Adrenal gland (tissue), 12 donors: ENCODE data around the gene EXOC6B. TPM values are rescaled to one million over a fixed set of nuclear protein-coding genes. Genes with fewer than 3 reads are reported as not detected.

Experiments used
- DNase-seq, 7 donors: peaks; one replicate each; pipeline ENCODE4 v3.0.0-alpha.2; 2019 to 2020
- H3K27ac ChIP-seq, 5 donors: fragments of 200-600 bp; sonication (generic) in 4 of 5; 1 replicate in 3 of 5; 2 replicates in 2 of 5; pipeline versions ENCODE4 v1.5.1 to v1.8.0; 2016 to 2020; ENCODE audit warnings: mild to moderate bottlenecking in 1 of 5
- H3K27me3 ChIP-seq: fragments of 200-600 bp; 2 replicates; pipeline ENCODE4 v1.8.0; 2021
- H3K36me3 ChIP-seq, 2 donors: fragments of 200-600 bp; replicated peaks in 1 of 2; 1 replicate in 1 of 2; 2 replicates in 1 of 2; pipeline versions ENCODE4 v1.5.1 to v1.8.0; 2018 to 2022
- H3K4me1 ChIP-seq, 2 donors: fragments of 200-600 bp; replicated peaks in 1 of 2; 1 replicate in 1 of 2; 2 replicates in 1 of 2; pipeline versions ENCODE4 v1.5.1 to v1.8.0; 2018 to 2021
- H3K4me3 ChIP-seq, 4 donors: fragments of 200-600 bp; sonication (generic) in 3 of 4; one replicate each; pipeline ENCODE4 v1.5.1; 2016 to 2018
- H3K9me3 ChIP-seq, 3 donors: fragments of 200-600 bp; sonication (generic) in 1 of 3; replicated peaks in 1 of 3; 1 replicate in 2 of 3; 2 replicates in 1 of 3; pipeline versions ENCODE4 v1.5.1 to v1.8.0; 2016 to 2021
- POLR2A ChIP-seq, 2 donors: fragments of 450-650 bp; IDR thresholded peaks; one replicate each; pipeline ENCODE4 v1.6.1; 2017; ENCODE audit warnings: antibody characterized with exemption in 2 of 2, mild to moderate bottlenecking in 2 of 2, moderate library complexity in 1 of 2
- WGBS, 4 donors: extraction: QIAGEN DNeasy Blood & Tissue Kit in 2 of 4; methylation state at CpG; one replicate each; pipeline versions ENCODE4 v1.1.5 to v1.1.7; 2013 to 2017; 5-methylcytosine and 5-hydroxymethylcytosine counted together
- intact Hi-C, 2 donors: fragments of 100-400 bp; cut with DNase I; formaldehyde crosslinking; loops; one replicate each; pipeline versions ENCODE4 v1.14.1 to v1.15.0; 2022 to 2023
- polyA plus RNA-seq, 3 donors: library from polyadenylated mRNA; stranded (reverse); fragments of 200-250 nt in 2 of 3; fragments of 350-450 nt in 1 of 3; fragmentation: Illumina TruSeq in 1 of 3; extraction: RNeasy Lipid Tissue Mini Kit (QIAGEN cat#74804) in 1 of 3; gene quantifications; one replicate each; pipeline ENCODE4 v1.2.3, GENCODE V29; 2013 to 2014
- total RNA-seq, 9 donors: library from RNA; depleted of rRNA in 4 of 9; stranded (reverse); fragments of >200 nt in 4 of 9; fragments of 120-200 nt in 1 of 9; fragmentation: NEBNext Ultra II Directional in 1 of 9; extraction: Animal tissue kit (Norgen Biotek cat#: 25700) in 1 of 9; gene quantifications; one replicate each; pipeline versions ENCODE4 v1.1.0 to v1.2.4, GENCODE V29; 2013 to 2023
- TF ChIP-seq, protein P1 (sequence below), 6 experiments: fragments of 450-650 bp in 4 of 6; fragments of 200-600 bp in 2 of 6; sonication (generic) in 1 of 6; IDR thresholded peaks; 1 replicate in 5 of 6; 2 replicates in 1 of 6; pipeline versions ENCODE4 v1.5.1 to v1.8.0; 2016 to 2021; ENCODE audit warnings: antibody characterized with exemption in 6 of 6, mild to moderate bottlenecking in 2 of 6, moderate library complexity in 1 of 6
- donor health status: healthy with polysubstance abuse.
- donor health status: Bipolar disorder and iron deficiency.
- donor health status: DM: yes; HTN: yes; CAD: no.
- donor health status: DM: no; HTN: no; CAD: no.
- donor health status: DM: no; HTN: no; CAD: no.
- donor health status: DM: yes; HTN: yes; CAD: no.

EXOC6B gene
- total and polyA plus RNA-seq, 12 donors, result 6.0 to 92.6 (median 50.6) TPM

- no peaks in the 10 kb centered on the region for H3K36me3 ChIP-seq
- H3K27me3 ChIP-seq, result peaks cover 49% of the 10 kb centered on the region
- H3K9me3 ChIP-seq, result no peaks in the 10 kb centered on the region
- WGBS, 4 donors, result 6 to 9% (median 7%) methylated on average over 24 to 58 of the region's 58 CpGs
- peak in 3 of 7 donors; percentile 11 to 48 (median 15) for DNase-seq
- no peak for TF ChIP-seq POLR2A (IDR thresholded peaks at IDR 0.05)
- TF ChIP-seq, protein P1, sequence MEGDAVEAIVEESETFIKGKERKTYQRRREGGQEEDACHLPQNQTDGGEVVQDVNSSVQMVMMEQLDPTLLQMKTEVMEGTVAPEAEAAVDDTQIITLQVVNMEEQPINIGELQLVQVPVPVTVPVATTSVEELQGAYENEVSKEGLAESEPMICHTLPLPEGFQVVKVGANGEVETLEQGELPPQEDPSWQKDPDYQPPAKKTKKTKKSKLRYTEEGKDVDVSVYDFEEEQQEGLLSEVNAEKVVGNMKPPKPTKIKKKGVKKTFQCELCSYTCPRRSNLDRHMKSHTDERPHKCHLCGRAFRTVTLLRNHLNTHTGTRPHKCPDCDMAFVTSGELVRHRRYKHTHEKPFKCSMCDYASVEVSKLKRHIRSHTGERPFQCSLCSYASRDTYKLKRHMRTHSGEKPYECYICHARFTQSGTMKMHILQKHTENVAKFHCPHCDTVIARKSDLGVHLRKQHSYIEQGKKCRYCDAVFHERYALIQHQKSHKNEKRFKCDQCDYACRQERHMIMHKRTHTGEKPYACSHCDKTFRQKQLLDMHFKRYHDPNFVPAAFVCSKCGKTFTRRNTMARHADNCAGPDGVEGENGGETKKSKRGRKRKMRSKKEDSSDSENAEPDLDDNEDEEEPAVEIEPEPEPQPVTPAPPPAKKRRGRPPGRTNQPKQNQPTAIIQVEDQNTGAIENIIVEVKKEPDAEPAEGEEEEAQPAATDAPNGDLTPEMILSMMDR (IDR thresholded peaks at IDR 0.05), result no peak
- peak overlapping the region in 1 of 4 donors; percentile 58 for H3K4me3 ChIP-seq
- no peak overlapping the region for H3K27ac ChIP-seq
- H3K4me1 ChIP-seq, result peaks cover 40 to 53% of the 10 kb centered on the region in 2 donors
- intact Hi-C loops, result loop anchor here (5.0 to 10.0 kb wide), 3 partner anchors 222 to 599 kb away; no protein-coding TSS in a partner anchor
Measured at GRCh38 chr2:72146347-72147302, 679.2 kb downstream of the EXOC6B start.

GRCh38 chr2:72145658-72146329 is 680.0 kb downstream of the EXOC6B start:
- no peak for TF ChIP-seq POLR2A (IDR thresholded peaks at IDR 0.05)
- TF ChIP-seq, protein P1 (IDR thresholded peaks at IDR 0.05), result no peak
- Histone ChIP-seq H3K4me3 (peak overlapping the region in 1 of 4 donors; percentile 46), H3K27ac (no peak overlapping the region), H3K9me3 (no peaks in the 10 kb centered on the region), H3K27me3 (peaks cover 49% of the 10 kb centered on the region), H3K36me3 (no peaks in the 10 kb centered on the region), H3K4me1 (peaks cover 40 to 53% of the 10 kb centered on the region in 2 donors)
- intact Hi-C loops, result loop anchor here (5.0 to 10.0 kb wide), 3 partner anchors 221 to 598 kb away; no protein-coding TSS in a partner anchor
- WGBS, 4 donors, result 4 to 7% (median 6%) methylated on average over 26 to 33 of the region's 33 CpGs
- peak in 3 of 7 donors; percentile 9 to 45 (median 15) for DNase-seq

DNA sequence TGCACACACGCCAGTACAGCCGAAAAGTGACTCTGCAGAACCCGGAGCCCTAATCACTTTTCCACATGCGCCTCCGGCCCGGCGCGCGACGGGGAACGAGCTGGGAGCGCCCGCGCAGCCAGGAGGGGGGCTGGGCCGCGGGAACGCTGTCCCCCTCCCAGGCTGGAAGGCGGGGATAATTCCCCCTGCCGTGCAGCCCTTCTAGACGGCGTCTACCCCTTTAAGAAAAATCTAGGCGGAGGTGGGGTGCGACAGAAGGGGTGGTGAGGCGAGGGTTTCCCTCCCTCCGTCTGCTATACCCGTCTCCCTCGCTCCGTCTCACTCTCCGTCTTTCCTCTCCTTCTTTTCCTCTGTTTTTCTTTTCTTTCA is 680.6 kb downstream of the EXOC6B start:
- Histone ChIP-seq H3K4me1 (peaks cover 40 to 52% of the 10 kb centered on the region in 2 donors), H3K36me3 (no peaks in the 10 kb centered on the region), H3K27ac (no peak overlapping the region), H3K9me3 (no peaks in the 10 kb centered on the region), H3K4me3 (peak overlapping the region in 1 of 4 donors; percentile 46), H3K27me3 (peaks cover 49% of the 10 kb centered on the region)
- peak in 2 of 7 donors; percentile 14 to 48 for DNase-seq
- TF ChIP-seq, protein P1 (IDR thresholded peaks at IDR 0.05), result no peak
- TF ChIP-seq POLR2A (IDR thresholded peaks at IDR 0.05), result no peak
- 0 to 1% (median 1%) methylated on average over 11 to 29 of the region's 29 CpGs for WGBS, 4 donors
- intact Hi-C loops, result loop anchor here (5.0 to 10.0 kb wide), 3 partner anchors 220 to 598 kb away; no protein-coding TSS in a partner anchor
